ENCODE measurements around the gene TRAM2. TPM values are rescaled to one million over a fixed set of nuclear protein-coding genes. Genes with fewer than 3 reads are reported as not detected.

TRAM2 gene
- total and polyA plus RNA-seq, 2 of the 8 experiments (the other 6 are each of a cell fraction or from before 2014, with no cell fraction given) = 9.0 to 21.4 TPM

GRCh38 chr6:52558266-52559000 is 18.4 kb downstream of the TRAM2 start:
- no peak overlapping the region for H3K27ac ChIP-seq (ENCODE audit: low read depth, low read length)
- no peak for TF ChIP-seq NANOG (IDR thresholded peaks at IDR 0.05; ENCODE audit: insufficient read depth, low read depth, low read length, poor library complexity, severe bottlenecking)
- TF ChIP-seq BCL11A (IDR thresholded peaks at IDR 0.05; ENCODE audit: low read depth in 2 of 2, low read length in 2 of 2) = no peak
- TF ChIP-seq ZNF274 (IDR thresholded peaks at IDR 0.05; ENCODE audit: borderline replicate concordance, extremely low read depth, low read length) = no peak
- TF ChIP-seq PHF8 (conservative IDR thresholded peaks at IDR 0.05; ENCODE audit: low read depth, low read length) = no peak
- TF ChIP-seq GTF2F1 (IDR thresholded peaks at IDR 0.05; ENCODE audit: borderline replicate concordance, low read depth, low read length) = no peak
- no peak for TF ChIP-seq SAP30 (IDR thresholded peaks at IDR 0.05; ENCODE audit: insufficient read depth, insufficient replicate concordance, low read length)
- TF ChIP-seq CTCF (IDR thresholded peaks at IDR 0.05; ENCODE audit: control extremely low read depth in 1 of 3, insufficient read depth in 1 of 3, low read depth in 1 of 3, low read length in 3 of 3) = no peak
- TF ChIP-seq MAFK (IDR thresholded peaks at IDR 0.05; ENCODE audit: low read depth, low read length) = no peak
- no peak for TF ChIP-seq NRF1 (IDR thresholded peaks at IDR 0.05; ENCODE audit: low read depth, low read length)

More at GRCh38 chr6:52558266-52559000, 18.4 kb downstream of the TRAM2 start:
- no peaks in the 10 kb centered on the region for H3K27me3 ChIP-seq (replicated peaks in 1 of 4; ENCODE audit: control insufficient read depth in 3 of 4, extremely low read depth in 1 of 4, insufficient read depth in 3 of 4, low read length in 3 of 4)
- H2BK15ac ChIP-seq (ENCODE audit: low read length) = no peak overlapping the region
- 79% methylated on average over 6 of the region's 6 CpGs; no CpG with 5 or more reads in 1 of the 2 experiments for whole genome bisulfite sequencing, 2 experiments (ENCODE audit: extremely low coverage in 1 of 2, insufficient coverage in 1 of 2, insufficient read length in 1 of 2, insufficient replicate concordance in 2 of 2, low coverage in 1 of 2, low lambda C conversion rate in 2 of 2, missing lambda C conversion rate in 1 of 2)
- H2BK12ac ChIP-seq (ENCODE audit: low read depth, low read length) = no peak overlapping the region
- H3K79me2 ChIP-seq (ENCODE audit: control insufficient read depth in 1 of 2, insufficient read depth in 2 of 2, low read length in 2 of 2) = peaks cover 0 to 47% of the 10 kb centered on the region in 2 experiments; a peak in 3 of 4 replicates
- H2BK20ac ChIP-seq (ENCODE audit: low read length) = no peak overlapping the region
- no peak overlapping the region for H3K56ac ChIP-seq (replicated peaks; ENCODE audit: insufficient read length, low read depth, low read length)
- H4K20me1 ChIP-seq (replicated peaks in 1 of 2; ENCODE audit: control insufficient read depth in 1 of 2, insufficient read depth in 2 of 2, low read length in 2 of 2) = no peaks in the 10 kb centered on the region
- H4K5ac ChIP-seq (ENCODE audit: insufficient read length, low read depth, low read length) = no peak overlapping the region
- 0 out of 2 replicates have a peak overlapping the region, but pooled peaks have one; percentile 3 for H3K18ac ChIP-seq (ENCODE audit: extremely low read depth, low read length)
- H4K91ac ChIP-seq (replicated peaks; ENCODE audit: insufficient read length, low read length) = no peak overlapping the region
- H3K9ac ChIP-seq (replicated peaks in 1 of 4; ENCODE audit: extremely low read depth in 1 of 4, low read depth in 3 of 4, low read length in 3 of 4) = no peak overlapping the region
- no peak overlapping the region for H3K14ac ChIP-seq (ENCODE audit: insufficient read length)
- CTCF ChIA-PET (ENCODE audit: partially characterized antibody) = interaction anchor here (1.8 to 2.3 kb wide), 4 partner anchors 12 to 141 kb away, joined by 6 to 11 read pairs (median 8); no protein-coding TSS in a partner anchor
- H4K8ac ChIP-seq (ENCODE audit: extremely low read depth, insufficient read depth, low read length) = no peak overlapping the region
- DNase-seq (ENCODE audit: low read depth in 1 of 2, low spot score in 2 of 2) (no peak), FAIRE-seq (no peak)
- H2BK5ac ChIP-seq (ENCODE audit: low read depth, low read length) = no peak overlapping the region
- peaks cover 1 to 16% (median 12%) of the 10 kb centered on the region in 4 experiments; a peak in 6 of 7 replicates for H3K4me1 ChIP-seq (replicated peaks in 1 of 4; ENCODE audit: control insufficient read depth in 3 of 4, insufficient read depth in 4 of 4, low read length in 3 of 4)
- no peaks in the 10 kb centered on the region for H3K23me2 ChIP-seq (ENCODE audit: low read depth, low read length)
- no peak overlapping the region for H3K4me3 ChIP-seq (ENCODE audit: extremely low read depth in 1 of 4, insufficient read depth in 2 of 4, low read depth in 3 of 4, low read length in 4 of 4)
- H2AFZ ChIP-seq (ENCODE audit: low read length) = no peak overlapping the region
- peaks cover 5% of the 10 kb centered on the region; the same call in 1 of the 2 replicates for H3K79me1 ChIP-seq (ENCODE audit: low read depth, low read length)
- no peaks in the 10 kb centered on the region for H3K36me3 ChIP-seq (ENCODE audit: control insufficient read depth in 2 of 4, insufficient read depth in 4 of 4, low read length in 3 of 4)
- no peak overlapping the region for H3K4ac ChIP-seq (replicated peaks; ENCODE audit: insufficient read length, low read depth, low read length)
- H3K4me2 ChIP-seq (ENCODE audit: insufficient read depth in 1 of 2, low read depth in 2 of 2, low read length in 2 of 2) = peak overlapping the region in 1 of 2 experiments; percentile 3; a peak in 1 of 4 replicates
- no peak overlapping the region for H2AK5ac ChIP-seq (ENCODE audit: low read depth, low read length)
- H2BK120ac ChIP-seq (replicated peaks; ENCODE audit: low read depth, low read length) = no peak overlapping the region
- H3K23ac ChIP-seq (ENCODE audit: insufficient read length) = no peak overlapping the region
- POLR2A ChIA-PET (ENCODE audit: partially characterized antibody) = interaction anchor here (1.4 kb wide), 1 partner anchor 19 kb away, joined by 9 read pairs; the partner anchor contains the start of gene TRAM2
- H3K9me3 ChIP-seq (ENCODE audit: insufficient read depth in 2 of 2, low read depth in 1 of 2, low read length in 1 of 2) = no peaks in the 10 kb centered on the region
